SK-N-SH treated with all-trans-retinoic acid at 6 μM for 48 hours (cell line): ENCODE results near the gene PAQR9.

Experiments used
- ARNTL ChIP-seq: fragments of 450-650 bp; formaldehyde crosslinking; IDR thresholded peaks from 2 replicates; pipeline ENCODE4 v1.5.0; 2020; ENCODE audit warnings: low read depth, mild to moderate bottlenecking, moderate library complexity, borderline replicate concordance
- CREB5 ChIP-seq: fragments of 250-450 bp; sonication (Bioruptor Pico); IDR thresholded peaks from 2 replicates; pipeline ENCODE4 v1.5.1; 2020; ENCODE audit warnings: low read depth, mild to moderate bottlenecking, moderate library complexity
- CSRNP3 ChIP-seq: fragments of 250-450 bp; sonication (Bioruptor Pico); IDR thresholded peaks from 2 replicates; pipeline ENCODE4 v1.5.1; 2021; ENCODE audit warnings: mild to moderate bottlenecking, moderate library complexity
- ESRRG ChIP-seq: fragments of 250-450 bp; sonication (Bioruptor Pico); IDR thresholded peaks from 2 replicates; pipeline ENCODE4 v1.6.1; 2021; ENCODE audit warnings: mild to moderate bottlenecking
- GLIS3 ChIP-seq: fragments of 250-450 bp; sonication (Bioruptor Pico); IDR thresholded peaks from 2 replicates; pipeline ENCODE4 v1.5.0; 2020; ENCODE audit warnings: mild to moderate bottlenecking, moderate library complexity
- PPARA ChIP-seq: fragments of 250-450 bp; sonication (Bioruptor Pico); IDR thresholded peaks from 2 replicates; pipeline ENCODE4 v1.5.0; 2020; ENCODE audit warnings: mild to moderate bottlenecking, borderline replicate concordance
- RARB ChIP-seq: fragments of 250-450 bp; sonication (Bioruptor Pico); IDR thresholded peaks from 2 replicates; pipeline ENCODE4 v1.8.0; 2021; ENCODE audit warnings: mild to moderate bottlenecking, moderate library complexity
- TCF4 ChIP-seq: fragments of 250-450 bp; sonication (Bioruptor Pico); IDR thresholded peaks from 2 replicates; pipeline ENCODE4 v1.8.0; 2021; ENCODE audit warnings: mild to moderate bottlenecking, moderate library complexity, borderline replicate concordance
- TOX ChIP-seq: fragments of 250-450 bp; sonication (Bioruptor Pico); IDR thresholded peaks from 2 replicates; pipeline ENCODE4 v1.8.0; 2021; ENCODE audit warnings: mild to moderate bottlenecking, moderate library complexity, borderline replicate concordance
- TSHZ2 ChIP-seq: fragments of 250-450 bp; sonication (Bioruptor Pico); IDR thresholded peaks from 2 replicates; pipeline ENCODE4 v1.5.0; 2020; ENCODE audit warnings: mild to moderate bottlenecking, moderate library complexity
- ZC3H10 ChIP-seq: fragments of 250-450 bp; sonication (Bioruptor Pico); IDR thresholded peaks from 2 replicates; pipeline ENCODE4 v1.5.1; 2021; ENCODE audit warnings: mild to moderate bottlenecking, moderate library complexity
- ZFP3 ChIP-seq: fragments of 250-450 bp; sonication (Bioruptor Pico); IDR thresholded peaks from 2 replicates; pipeline ENCODE4 v1.5.0; 2020; ENCODE audit warnings: mild to moderate bottlenecking, moderate library complexity
- ZFP30 ChIP-seq: fragments of 450-650 bp; formaldehyde crosslinking; IDR thresholded peaks from 2 replicates; pipeline ENCODE4 v1.5.0; 2022; ENCODE audit warnings: mild to moderate bottlenecking, moderate library complexity
- ZNF565 ChIP-seq: fragments of 450-650 bp; formaldehyde crosslinking; conservative IDR thresholded peaks from 2 replicates; pipeline ENCODE4 v1.5.0; 2020; ENCODE audit warnings: low read depth, mild to moderate bottlenecking, moderate library complexity

- no peak for TF ChIP-seq RARB
- TF ChIP-seq CSRNP3 (CRISPR knock-in tag), result no peak
- no peak for TF ChIP-seq ZFP30 (CRISPR knock-in tag)
- no peak for TF ChIP-seq ZC3H10
- no peak for TF ChIP-seq ZFP3 (CRISPR knock-in tag)
- TF ChIP-seq ZNF565 (CRISPR knock-in tag), result no peak
- TF ChIP-seq CREB5 (CRISPR knock-in tag), result peak; percentile 78
- TF ChIP-seq TSHZ2 (CRISPR knock-in tag), result peak; percentile 68; the same call in 1 of the 2 replicates
- TF ChIP-seq ARNTL (CRISPR knock-in tag), result no peak
- TF ChIP-seq GLIS3, result no peak
- TF ChIP-seq TOX (CRISPR knock-in tag), result no peak
- peak; percentile 23; the same call in 1 of the 2 replicates for TF ChIP-seq TCF4 (CRISPR knock-in tag)
- no peak for TF ChIP-seq PPARA (CRISPR knock-in tag)
- TF ChIP-seq ESRRG (CRISPR knock-in tag), result no peak
These were observed 13.3 kb upstream of the PAQR9 start for GRCh38 chr3:142976621-142977398.
